Stimulated activated CD8-positive, alpha-beta memory T cell treated with anti-CD3 and anti-CD28 coated beads, Interleukin-7, amount 100 ng/mL, for 1 hour (primary cell): ENCODE measurements around the gene CDK11B.
"Not testable (repeated sequence)": the region's sequence is repeated elsewhere in the genome, so short reads cannot be mapped to it uniquely, and the experiment has no call there.

ENCODE experiments used
- DNase-seq, 2 donors: peaks; one replicate each; pipeline ENCODE4 v3.0.0-alpha.2; 2020; ENCODE audit warnings: low read depth in 2 of 2

The CDK11B gene

GRCh38 chr1:1683104-1683905 is 24.5 kb upstream of the CDK11B start:
- DNase-seq = no peak

GRCh38 chr1:1680912-1681273 is 22.1 kb upstream of the CDK11B start:
- no peak for DNase-seq

- no peak for DNase-seq
Observed at GRCh38 chr1:1680031-1680911, 21.5 kb upstream of the CDK11B start.

GRCh38 chr1:1678581-1679380 is 20.0 kb upstream of the CDK11B start:
- DNase-seq = no peak

- DNase-seq = peak in 1 of 2 donors; percentile 20
Observed at GRCh38 chr1:1677718-1678580, 19.1 kb upstream of the CDK11B start.

- DNase-seq = not testable (repeated sequence)
Observed at GRCh38 chr1:1676087-1676486, 17.3 kb upstream of the CDK11B start.

GRCh38 chr1:1675218-1675617 is 16.4 kb upstream of the CDK11B start:
- not testable (repeated sequence) for DNase-seq

GRCh38 chr1:1674806-1675205 is 16.0 kb upstream of the CDK11B start:
- not testable (repeated sequence) for DNase-seq

- no peak for DNase-seq
Observed at GRCh38 chr1:1672181-1672965, 13.6 kb upstream of the CDK11B start.

- DNase-seq = no peak
Observed at GRCh38 chr1:1671365-1672119, 12.7 kb upstream of the CDK11B start.

- DNase-seq = no peak
Observed at GRCh38 chr1:1670866-1671265, 12.1 kb upstream of the CDK11B start.

- no peak for DNase-seq
Observed at GRCh38 chr1:1669468-1670440, 10.9 kb upstream of the CDK11B start.

GRCh38 chr1:1666526-1666925 is 7.7 kb upstream of the CDK11B start:
- no peak for DNase-seq

GRCh38 chr1:1665815-1666251 is 7.0 kb upstream of the CDK11B start:
- DNase-seq = no peak

- DNase-seq = no peak
Observed at GRCh38 chr1:1664941-1665814, 6.4 kb upstream of the CDK11B start.

GRCh38 chr1:1664318-1664717 is 5.5 kb upstream of the CDK11B start:
- not testable (repeated sequence) for DNase-seq
